HepG2 (cell line): ENCODE measurements around the gene BICDL2. TPM values are rescaled to one million over a fixed set of nuclear protein-coding genes. Genes with fewer than 3 reads are reported as not detected.

ENCODE experiments used
- BHLHE40 ChIP-seq: IDR thresholded peaks from 2 replicates; pipeline ENCODE4 v1.6.1; 2011; ENCODE audit warnings: low read length, improper control_type of control experiment
- DMAP1 ChIP-seq: IDR thresholded peaks from 2 replicates; pipeline ENCODE4 v1.6.1; 2016
- DMTF1 ChIP-seq: sonication (generic); formaldehyde crosslinking; IDR thresholded peaks from 2 replicates; pipeline ENCODE4 v1.4.0; 2020; ENCODE audit warnings: mild to moderate bottlenecking, missing genetic modification reagents
- IRX3 ChIP-seq: sonication (generic); formaldehyde crosslinking; IDR thresholded peaks from 2 replicates; pipeline ENCODE4 v1.8.1; 2023; ENCODE audit warnings: mild to moderate bottlenecking, low read depth, missing genetic modification reagents, borderline replicate concordance
- JUND ChIP-seq: sonication (generic); formaldehyde crosslinking; IDR thresholded peaks from 2 replicates; pipeline ENCODE4 v1.8.0; 2022; ENCODE audit warnings: mild to moderate bottlenecking, missing genetic modification reagents
- MTA1 ChIP-seq: sonication (generic); formaldehyde crosslinking; IDR thresholded peaks from 2 replicates; pipeline ENCODE4 v1.4.0; 2020; ENCODE audit warnings: missing genetic modification reagents, mild to moderate bottlenecking, borderline replicate concordance
- MTF2 ChIP-seq: sonication (generic); formaldehyde crosslinking; IDR thresholded peaks from 2 replicates; pipeline ENCODE4 v1.5.0; 2020; ENCODE audit warnings: missing genetic modification reagents, borderline replicate concordance
- PAX8 ChIP-seq: sonication (generic); formaldehyde crosslinking; IDR thresholded peaks from 2 replicates; pipeline ENCODE4 v1.8.0; 2022; ENCODE audit warnings: mild to moderate bottlenecking, missing genetic modification reagents, borderline replicate concordance
- RFXAP ChIP-seq: sonication (generic); formaldehyde crosslinking; IDR thresholded peaks from 2 replicates; pipeline ENCODE4 v1.4.0; 2020; ENCODE audit warnings: missing genetic modification reagents, borderline replicate concordance
- RNF219 ChIP-seq: sonication (generic); formaldehyde crosslinking; IDR thresholded peaks from 2 replicates; pipeline ENCODE4 v1.5.0; 2020; ENCODE audit warnings: mild to moderate bottlenecking, missing genetic modification reagents
- SRY ChIP-seq: sonication (generic); formaldehyde crosslinking; IDR thresholded peaks from 2 replicates; pipeline ENCODE4 v1.8.0; 2022; ENCODE audit warnings: mild to moderate bottlenecking, missing genetic modification reagents
- TBX3 ChIP-seq: fragments of 450-650 bp; IDR thresholded peaks from 2 replicates; pipeline ENCODE4 v1.6.1; 2017; ENCODE audit warnings: antibody characterized with exemption, mild to moderate bottlenecking, inconsistent platforms, borderline replicate concordance
- THYN1 ChIP-seq: sonication (generic); formaldehyde crosslinking; IDR thresholded peaks from 2 replicates; pipeline ENCODE4 v1.8.1; 2023; ENCODE audit warnings: low read depth, mild to moderate bottlenecking, moderate library complexity, missing genetic modification reagents, borderline replicate concordance
- ZFP37 ChIP-seq: sonication (generic); formaldehyde crosslinking; IDR thresholded peaks from 2 replicates; pipeline ENCODE4 v1.4.0; 2020; ENCODE audit warnings: missing genetic modification reagents, borderline replicate concordance
- ZKSCAN1 ChIP-seq: fragments of 150-350 bp; IDR thresholded peaks from 2 replicates; pipeline ENCODE4 v1.6.1; 2014; ENCODE audit warnings: low read length
- ZNF101 ChIP-seq: sonication (generic); formaldehyde crosslinking; IDR thresholded peaks from 2 replicates; pipeline ENCODE4 v1.4.0; 2020; ENCODE audit warnings: mild to moderate bottlenecking, low read depth, missing genetic modification reagents, borderline replicate concordance
- ZNF577 ChIP-seq: sonication (generic); formaldehyde crosslinking; IDR thresholded peaks from 2 replicates; pipeline ENCODE4 v1.4.0; 2020; ENCODE audit warnings: mild to moderate bottlenecking, low read depth, missing genetic modification reagents, borderline replicate concordance
- ZNF878 ChIP-seq: sonication (generic); formaldehyde crosslinking; IDR thresholded peaks from 2 replicates; pipeline ENCODE4 v1.8.1; 2023; ENCODE audit warnings: mild to moderate bottlenecking, missing genetic modification reagents, moderate library complexity
- polyA plus RNA-seq, 8 experiments: library from polyadenylated mRNA; depleted of rRNA in 3 of 8; stranded (reverse) in 7 of 8; unstranded in 1 of 8; fragments of >200 nt; fragmentation: Illumina TruSeq in 4 of 8; extraction: Trizol in 4 of 8; gene quantifications; 2 replicates each; pipeline versions ENCODE4 v1.2.1 to v1.2.3, GENCODE V29; 2011 to 2016; ENCODE audit warnings: low read depth in 4 of 8, missing spikeins in 1 of 8, mixed read lengths in 1 of 8; ENCODE audit not compliant: insufficient read depth in 1 of 8
- total RNA-seq, 5 experiments: library from RNA; depleted of rRNA; stranded (reverse); fragments of >200 nt; fragmentation: Illumina TruSeq; extraction: Trizol; gene quantifications; 2 replicates each; pipeline ENCODE4 v1.2.3, GENCODE V29; 2016; ENCODE audit warnings: low read depth in 1 of 5
- TF ChIP-seq, protein P1 (sequence below): sonication (generic); formaldehyde crosslinking; IDR thresholded peaks from 2 replicates; pipeline ENCODE4 v1.4.0; 2020; ENCODE audit warnings: mild to moderate bottlenecking, missing genetic modification reagents
- TF ChIP-seq, protein P2 (sequence below): sonication (generic); formaldehyde crosslinking; IDR thresholded peaks from 2 replicates; pipeline ENCODE4 v1.4.0; 2020; ENCODE audit warnings: missing genetic modification reagents

Gene BICDL2
- total and polyA plus RNA-seq, 2 of the 13 experiments (the other 11 are each of a cell fraction or from before 2014, with no cell fraction given), result 0.12 TPM; not detected in 1

GRCh38 chr16:3023669-3024478, 12.9 kb downstream of the BICDL2 start, which contains the start of the genes HCFC1R1 and THOC6 (continued):
- TF ChIP-seq PAX8 (peak; percentile 74; the same call in 1 of the 2 replicates), MTF2 (CRISPR knock-in tag) (no peak; the same call in 1 of the 2 replicates), SRY (peak; percentile 79), ZNF577 (CRISPR knock-in tag) (no peak), ZNF101 (CRISPR knock-in tag) (no peak), BHLHE40 (peak; percentile 70), MTA1 (CRISPR knock-in tag) (no peak), JUND (CRISPR knock-in tag) (no peak; the same call in none of the 2 replicates), TBX3 (no peak), RNF219 (no peak), ZNF878 (CRISPR knock-in tag) (peak; percentile 57; the same call in 1 of the 2 replicates), THYN1 (0 out of 2 replicates have a peak, but pooled peaks have one; percentile 37), DMAP1 (peak; percentile 92), ZFP37 (CRISPR knock-in tag) (0 out of 2 replicates have a peak, but pooled peaks have one; percentile 8), ZKSCAN1 (no peak), RFXAP (0 out of 2 replicates have a peak, but pooled peaks have one; percentile 0), DMTF1 (CRISPR knock-in tag) (0 out of 2 replicates have a peak, but pooled peaks have one; percentile 26), IRX3 (peak; percentile 86; the same call in 1 of the 2 replicates)
- TF ChIP-seq, protein P1, sequence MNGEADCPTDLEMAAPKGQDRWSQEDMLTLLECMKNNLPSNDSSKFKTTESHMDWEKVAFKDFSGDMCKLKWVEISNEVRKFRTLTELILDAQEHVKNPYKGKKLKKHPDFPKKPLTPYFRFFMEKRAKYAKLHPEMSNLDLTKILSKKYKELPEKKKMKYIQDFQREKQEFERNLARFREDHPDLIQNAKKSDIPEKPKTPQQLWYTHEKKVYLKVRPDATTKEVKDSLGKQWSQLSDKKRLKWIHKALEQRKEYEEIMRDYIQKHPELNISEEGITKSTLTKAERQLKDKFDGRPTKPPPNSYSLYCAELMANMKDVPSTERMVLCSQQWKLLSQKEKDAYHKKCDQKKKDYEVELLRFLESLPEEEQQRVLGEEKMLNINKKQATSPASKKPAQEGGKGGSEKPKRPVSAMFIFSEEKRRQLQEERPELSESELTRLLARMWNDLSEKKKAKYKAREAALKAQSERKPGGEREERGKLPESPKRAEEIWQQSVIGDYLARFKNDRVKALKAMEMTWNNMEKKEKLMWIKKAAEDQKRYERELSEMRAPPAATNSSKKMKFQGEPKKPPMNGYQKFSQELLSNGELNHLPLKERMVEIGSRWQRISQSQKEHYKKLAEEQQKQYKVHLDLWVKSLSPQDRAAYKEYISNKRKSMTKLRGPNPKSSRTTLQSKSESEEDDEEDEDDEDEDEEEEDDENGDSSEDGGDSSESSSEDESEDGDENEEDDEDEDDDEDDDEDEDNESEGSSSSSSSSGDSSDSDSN (CRISPR knock-in tag), result peak; percentile 35; the same call in 1 of the 2 replicates
- TF ChIP-seq, protein P2, sequence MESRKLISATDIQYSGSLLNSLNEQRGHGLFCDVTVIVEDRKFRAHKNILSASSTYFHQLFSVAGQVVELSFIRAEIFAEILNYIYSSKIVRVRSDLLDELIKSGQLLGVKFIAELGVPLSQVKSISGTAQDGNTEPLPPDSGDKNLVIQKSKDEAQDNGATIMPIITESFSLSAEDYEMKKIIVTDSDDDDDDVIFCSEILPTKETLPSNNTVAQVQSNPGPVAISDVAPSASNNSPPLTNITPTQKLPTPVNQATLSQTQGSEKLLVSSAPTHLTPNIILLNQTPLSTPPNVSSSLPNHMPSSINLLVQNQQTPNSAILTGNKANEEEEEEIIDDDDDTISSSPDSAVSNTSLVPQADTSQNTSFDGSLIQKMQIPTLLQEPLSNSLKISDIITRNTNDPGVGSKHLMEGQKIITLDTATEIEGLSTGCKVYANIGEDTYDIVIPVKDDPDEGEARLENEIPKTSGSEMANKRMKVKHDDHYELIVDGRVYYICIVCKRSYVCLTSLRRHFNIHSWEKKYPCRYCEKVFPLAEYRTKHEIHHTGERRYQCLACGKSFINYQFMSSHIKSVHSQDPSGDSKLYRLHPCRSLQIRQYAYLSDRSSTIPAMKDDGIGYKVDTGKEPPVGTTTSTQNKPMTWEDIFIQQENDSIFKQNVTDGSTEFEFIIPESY (CRISPR knock-in tag), result no peak; the same call in 1 of the 2 replicates
